Psoas muscle (tissue), 8 donors: ENCODE results near the gene GLUD1. TPM values are rescaled to one million over a fixed set of nuclear protein-coding genes. Genes with fewer than 3 reads are reported as not detected.
"Not testable (repeated sequence)": the region's sequence is repeated elsewhere in the genome, so short reads cannot be mapped to it uniquely, and the experiment has no call there.

Experiments
- ATAC-seq, 4 donors: fragments of 200-7000 bp; cut with Tn5 transposase; one replicate each; pipeline ENCODE4 v1.9.1; 2020; ENCODE audit warnings: moderate library complexity in 3 of 4, mild to moderate bottlenecking in 2 of 4
- DNase-seq, 2 donors: peaks; one replicate each; pipeline ENCODE4 v3.0.0-alpha.2; 2020
- H3K27ac ChIP-seq: fragments of 200-600 bp; one replicate; pipeline ENCODE4 v1.8.0; 2022
- H3K27me3 ChIP-seq, 3 donors: fragments of 200-600 bp in 1 of 3; one replicate each; pipeline versions ENCODE4 v1.6.1 to v1.8.0; 2013 to 2022; ENCODE audit warnings: low read length in 2 of 3, mild to moderate bottlenecking in 2 of 3, moderate library complexity in 1 of 3; ENCODE audit not compliant: insufficient read depth in 3 of 3
- H3K36me3 ChIP-seq, 2 donors: fragments of 200-600 bp in 1 of 2; one replicate each; pipeline versions ENCODE4 v1.6.1 to v1.8.0; 2013 to 2022; ENCODE audit warnings: low read depth in 1 of 2, mild to moderate bottlenecking in 1 of 2, moderate library complexity in 1 of 2; ENCODE audit not compliant: insufficient read depth in 1 of 2
- H3K4me1 ChIP-seq: fragments of 200-600 bp; one replicate; pipeline ENCODE4 v1.8.0; 2022
- H3K4me3 ChIP-seq: fragments of 200-600 bp; one replicate; pipeline ENCODE4 v1.8.0; 2022; ENCODE audit warnings: mild to moderate bottlenecking
- H3K9me3 ChIP-seq: fragments of 200-600 bp; one replicate; pipeline ENCODE4 v1.8.0; 2022
- CTCF ChIP-seq: fragments of 200-600 bp; IDR thresholded peaks from one replicate; pipeline ENCODE4 v1.8.0; 2022; ENCODE audit warnings: antibody characterized with exemption
- WGBS, 3 donors: extraction: QIAGEN DNeasy Blood & Tissue Kit; methylation state at CpG; one replicate each; pipeline versions ENCODE4 v1.1.6 to v1.1.7; 2013; 5-methylcytosine and 5-hydroxymethylcytosine counted together
- intact Hi-C, 2 donors: fragments of 100-400 bp; cut with DNase I; formaldehyde crosslinking; loops; one replicate each; pipeline versions ENCODE4 v1.11.0 to v1.14.2; 2022
- polyA plus RNA-seq, 3 donors: library from polyadenylated mRNA; stranded (reverse); fragments of 200-250 nt; gene quantifications; one replicate each; pipeline ENCODE4 v1.2.3, GENCODE V29; 2013
- total RNA-seq, 4 donors: library from RNA; stranded (reverse); fragmentation: NEBNext Ultra II Directional in 2 of 4; extraction: Animal tissue kit (Norgen Biotek cat#: 25700) in 2 of 4; gene quantifications; one replicate each; pipeline versions ENCODE4 v1.2.1 to v1.2.4, GENCODE V29; 2021 to 2023
- donor health status: healthy with polysubstance abuse.
- donor health status: DM: no; HTN: no; CAD: no; lungs with moderate emphysema.
- donor health status: Bipolar disorder and iron deficiency.
- donor health status: healthy.
- donor health status: DM: yes; HTN: yes; CAD: no.
- donor health status: DM: no; HTN: no; CAD: no.
- donor health status: DM: no; HTN: no; CAD: no.
- donor health status: DM: yes; HTN: yes; CAD: no.

GLUD1 gene
- total and polyA plus RNA-seq, 7 donors = 42.3 to 70.8 (median 57.0) TPM

- H3K4me3 ChIP-seq, DNase-seq, H3K9me3 ChIP-seq, intact Hi-C loops, H3K27ac ChIP-seq, H3K27me3 ChIP-seq, ATAC-seq, H3K36me3 ChIP-seq, H3K4me1 ChIP-seq: not testable (repeated sequence)
- WGBS, 3 donors = 87 to 92% (median 89%) methylated on average over 3 of the region's 4 CpGs
These were observed 28.7 kb upstream of the GLUD1 start for GRCh38 chr10:87123351-87123750.

- ATAC-seq, H3K9me3 ChIP-seq, DNase-seq, H3K4me1 ChIP-seq, H3K27me3 ChIP-seq, H3K4me3 ChIP-seq, H3K27ac ChIP-seq, intact Hi-C loops, H3K36me3 ChIP-seq: not testable (repeated sequence)
- WGBS, 3 donors = 77 to 80% methylated on average over 1 of the region's 1 CpG; no CpG with 5 or more reads in 1 of the 3 donors
These were observed 24.4 kb upstream of the GLUD1 start for GRCh38 chr10:87119029-87119428.

- ATAC-seq, intact Hi-C loops, H3K4me3 ChIP-seq, H3K9me3 ChIP-seq, H3K27me3 ChIP-seq, H3K27ac ChIP-seq, H3K36me3 ChIP-seq, H3K4me1 ChIP-seq, DNase-seq: not testable (repeated sequence)
- WGBS, 3 donors = 89 to 100% methylated on average over 1 of the region's 1 CpG; no CpG with 5 or more reads in 1 of the 3 donors
These were observed 23.5 kb upstream of the GLUD1 start for GRCh38 chr10:87118122-87118521.

GRCh38 chr10:87105446-87106124 lies 10.9 kb upstream of the GLUD1 start:
- 94 to 96% (median 95%) methylated on average over 7 of the region's 7 CpGs for WGBS, 3 donors
- intact Hi-C loops = no loop called here
- Histone ChIP-seq H3K36me3 (peaks cover 3 to 63% of the 10 kb centered on the region in 2 donors), H3K4me3 (no peak overlapping the region), H3K27ac (no peak overlapping the region), H3K4me1 (no peaks in the 10 kb centered on the region), H3K9me3 (no peaks in the 10 kb centered on the region), H3K27me3 (no peaks in the 10 kb centered on the region)
- ATAC-seq = no peak
- no peak for DNase-seq
- no peak for TF ChIP-seq CTCF

GRCh38 chr10:87104727-87105126 lies 10.1 kb upstream of the GLUD1 start:
- 90 to 96% (median 93%) methylated on average over 8 of the region's 8 CpGs for WGBS, 3 donors

GRCh38 chr10:87101996-87102395 lies 7.4 kb upstream of the GLUD1 start:
- Histone ChIP-seq H3K27ac (no peak overlapping the region), H3K36me3 (peaks cover 3 to 74% of the 10 kb centered on the region in 2 donors), H3K27me3 (no peaks in the 10 kb centered on the region), H3K4me3 (no peak overlapping the region), H3K4me1 (no peaks in the 10 kb centered on the region), H3K9me3 (no peaks in the 10 kb centered on the region)
- WGBS, 3 donors = 94 to 96% (median 94%) methylated on average over 2 of the region's 2 CpGs
- intact Hi-C loops = no loop called here
- no peak for TF ChIP-seq CTCF
- DNase-seq = no peak
- no peak for ATAC-seq

More at GRCh38 chr10:87104727-87105126, 10.1 kb upstream of the GLUD1 start:
- H3K27me3 ChIP-seq, intact Hi-C loops, H3K4me1 ChIP-seq, H3K27ac ChIP-seq, H3K4me3 ChIP-seq, H3K9me3 ChIP-seq, DNase-seq, ATAC-seq: not testable (repeated sequence)
- H3K36me3 ChIP-seq = peaks cover 3 to 68% of the 10 kb centered on the region in 2 donors
